ENCODE measurements around the gene RRP1B.

GRCh38 chr21:43708745-43709381 is 49.5 kb downstream of the RRP1B start:
- TF ChIP-seq CTCF (IDR thresholded peaks at IDR 0.05) (no peak), EZH2 (IDR thresholded peaks at IDR 0.05; ENCODE audit: borderline replicate concordance, insufficient read depth, low read depth, low read length, poor library complexity, severe bottlenecking) (no peak)

All from B cell (primary cell).